GM21390 (cell line): ENCODE results near the gene UNC5A.

Source experiments
- ATAC-seq: cut with Tn5 transposase; IDR thresholded peaks from one replicate; pipeline ENCODE4 v1.9.1; 2021; ENCODE audit not compliant: unreplicated experiment

UNC5A gene

DNA sequence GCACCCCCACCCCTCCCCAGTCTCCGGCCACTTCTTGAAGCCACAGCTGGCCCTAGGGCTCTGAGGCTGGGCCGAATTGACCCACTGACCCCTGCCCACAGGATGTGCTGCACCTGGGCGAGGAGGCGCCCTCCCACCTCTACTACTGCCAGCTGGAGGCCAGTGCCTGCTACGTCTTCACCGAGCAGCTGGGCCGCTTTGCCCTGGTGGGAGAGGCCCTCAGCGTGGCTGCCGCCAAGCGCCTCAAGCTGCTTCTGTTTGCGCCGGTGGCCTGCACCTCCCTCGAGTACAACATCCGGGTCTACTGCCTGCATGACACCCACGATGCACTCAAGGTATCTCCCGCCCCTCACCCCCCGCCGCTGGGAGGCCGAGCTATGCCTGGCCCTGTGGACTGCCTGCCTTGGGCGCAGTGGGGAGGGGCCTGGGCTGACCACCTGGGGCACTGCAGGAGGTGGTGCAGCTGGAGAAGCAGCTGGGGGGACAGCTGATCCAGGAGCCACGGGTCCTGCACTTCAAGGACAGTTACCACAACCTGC is 67.5 kb downstream of the UNC5A start:
- no peak for ATAC-seq

GRCh38 chr5:176878463-176878862 is 68.1 kb downstream of the UNC5A start:
- ATAC-seq, result no peak

DNA sequence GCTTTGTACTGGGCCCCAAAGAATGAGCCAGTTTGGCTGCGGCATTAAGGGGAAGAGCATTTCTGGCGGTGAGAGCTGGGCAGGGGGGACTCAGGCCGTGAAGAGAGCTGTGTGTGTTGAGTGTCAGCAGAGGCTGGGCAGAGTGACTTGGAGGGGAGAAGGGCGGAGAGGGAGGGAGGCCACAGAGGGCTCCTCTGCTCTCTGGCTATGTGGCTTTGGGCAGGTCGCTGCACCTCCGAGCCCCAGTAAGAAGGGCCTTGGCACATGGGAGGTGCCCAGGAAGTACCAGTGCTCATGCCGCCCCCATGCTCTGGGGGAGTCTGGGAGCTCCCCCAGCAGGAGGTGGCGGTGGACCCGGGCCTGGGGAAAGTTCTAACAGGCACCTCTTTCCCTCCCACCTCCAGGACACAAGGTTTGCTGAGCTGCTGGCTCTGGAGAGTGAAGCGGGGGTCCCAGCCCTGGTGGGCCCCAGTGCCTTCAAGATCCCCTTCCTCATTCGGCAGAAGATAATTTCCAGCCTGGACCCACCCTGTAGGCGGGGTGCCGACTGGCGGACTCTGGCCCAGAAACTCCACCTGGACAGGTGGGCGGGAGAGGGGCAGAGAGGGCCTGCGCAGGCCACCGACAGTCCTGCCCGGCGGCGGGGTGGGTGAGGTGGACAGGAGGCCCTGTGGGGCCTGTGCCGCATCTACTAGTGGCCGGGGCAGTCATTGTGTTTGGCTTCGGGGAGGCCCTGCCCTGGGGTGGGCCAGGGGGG is 68.7 kb downstream of the UNC5A start:
- no peak for ATAC-seq

DNA sequence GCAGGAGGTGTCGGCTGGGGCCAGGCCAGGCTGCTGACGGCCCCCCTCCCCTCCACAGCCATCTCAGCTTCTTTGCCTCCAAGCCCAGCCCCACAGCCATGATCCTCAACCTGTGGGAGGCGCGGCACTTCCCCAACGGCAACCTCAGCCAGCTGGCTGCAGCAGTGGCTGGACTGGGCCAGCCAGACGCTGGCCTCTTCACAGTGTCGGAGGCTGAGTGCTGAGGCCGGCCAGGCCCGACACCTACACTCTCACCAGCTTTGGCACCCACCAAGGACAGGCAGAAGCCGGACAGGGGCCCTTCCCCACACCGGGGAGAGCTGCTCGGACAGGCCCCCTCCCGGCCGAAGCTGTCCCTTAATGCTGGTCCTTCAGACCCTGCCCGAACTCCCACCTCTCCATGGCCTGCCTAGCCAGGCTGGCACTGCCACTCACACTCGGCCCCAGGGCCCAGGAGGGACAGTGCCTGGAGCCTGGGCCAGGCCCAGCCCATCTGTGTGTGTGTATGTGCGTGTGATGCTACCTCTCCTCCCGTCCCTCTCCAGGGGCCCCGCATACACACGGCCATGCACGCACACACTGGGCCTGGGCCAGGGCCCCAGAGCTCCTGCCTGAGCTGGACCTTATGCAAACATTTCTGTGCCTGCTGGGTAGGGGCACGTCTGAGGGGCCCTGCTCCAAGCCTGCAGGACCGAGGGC is 69.5 kb downstream of the UNC5A start:
- ATAC-seq, result no peak

DNA sequence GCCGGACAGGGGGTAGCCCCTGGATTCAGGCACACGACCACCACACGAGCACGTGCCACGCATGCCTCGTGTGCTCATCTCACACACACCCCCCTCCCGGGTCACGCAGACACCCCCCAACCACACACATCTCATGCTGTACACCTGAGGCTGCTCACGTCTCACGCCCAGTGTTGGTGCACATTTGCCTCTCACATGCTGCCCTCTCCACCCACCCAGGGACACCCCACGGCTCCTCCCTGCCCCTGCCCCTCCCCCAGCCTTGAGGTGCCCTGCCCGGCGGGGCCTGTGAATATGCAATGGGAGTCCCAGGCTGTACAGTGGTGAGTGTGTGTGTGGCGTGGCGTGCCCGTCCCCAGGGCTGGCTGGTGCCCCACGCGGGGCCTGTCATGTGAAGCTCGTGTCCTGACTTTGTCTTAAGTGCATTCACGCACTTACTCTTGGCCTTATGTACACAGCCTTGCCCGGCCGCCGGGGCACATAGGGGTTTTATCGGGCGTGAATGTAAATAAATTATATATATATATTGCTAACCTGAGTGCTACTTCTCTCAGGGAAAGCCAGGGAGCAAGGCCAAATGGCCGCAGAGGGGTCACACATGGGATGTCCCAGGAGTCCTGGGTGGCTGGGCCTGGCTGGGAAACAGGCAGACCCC is 70.1 kb downstream of the UNC5A start:
- ATAC-seq, result no peak

GRCh38 chr5:176881021-176881749 is 70.8 kb downstream of the UNC5A start:
- no peak for ATAC-seq

DNA sequence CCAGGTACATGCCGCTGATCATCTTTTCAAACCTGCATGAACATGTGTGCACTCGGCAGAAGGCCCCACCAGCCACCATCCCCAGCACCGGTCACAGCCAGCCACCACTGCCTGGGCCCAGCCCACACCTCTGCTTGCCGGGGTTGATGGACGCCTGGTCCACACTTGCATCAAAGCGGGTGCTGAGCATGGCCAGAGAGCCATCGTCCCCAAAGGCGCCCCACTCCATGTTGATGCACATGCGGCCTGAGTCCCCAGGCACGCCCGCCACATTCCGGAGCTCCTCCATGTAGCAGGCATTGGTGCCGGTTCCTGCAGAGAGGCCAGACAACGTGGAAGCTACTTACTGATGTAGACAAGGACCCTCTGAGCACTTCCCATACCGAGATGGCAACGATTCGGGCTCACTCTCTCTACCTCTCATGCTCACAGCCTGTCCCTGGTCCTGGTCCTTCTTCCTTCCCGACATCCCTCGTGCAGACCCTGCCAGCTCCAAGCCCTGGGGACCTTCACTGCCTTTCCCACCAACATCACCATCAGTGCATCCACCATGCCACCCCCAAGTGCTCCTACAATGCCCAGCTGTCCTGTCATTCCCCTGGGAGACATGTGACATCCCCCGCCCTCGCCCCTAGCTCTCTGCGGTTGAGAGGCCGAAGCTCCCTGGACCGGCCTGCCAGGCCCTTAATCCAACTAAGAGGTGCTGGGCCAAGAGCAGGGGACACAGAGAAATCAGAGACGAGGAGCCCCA is 71.6 kb downstream of the UNC5A start:
- ATAC-seq, result no peak

- no peak for ATAC-seq
These were observed 72.2 kb downstream of the UNC5A start for GRCh38 chr5:176882567-176882903.

GRCh38 chr5:176883700-176884570 is 73.6 kb downstream of the UNC5A start:
- no peak for ATAC-seq

- ATAC-seq, result no peak
These were observed 74.2 kb downstream of the UNC5A start for GRCh38 chr5:176884571-176884890.

DNA sequence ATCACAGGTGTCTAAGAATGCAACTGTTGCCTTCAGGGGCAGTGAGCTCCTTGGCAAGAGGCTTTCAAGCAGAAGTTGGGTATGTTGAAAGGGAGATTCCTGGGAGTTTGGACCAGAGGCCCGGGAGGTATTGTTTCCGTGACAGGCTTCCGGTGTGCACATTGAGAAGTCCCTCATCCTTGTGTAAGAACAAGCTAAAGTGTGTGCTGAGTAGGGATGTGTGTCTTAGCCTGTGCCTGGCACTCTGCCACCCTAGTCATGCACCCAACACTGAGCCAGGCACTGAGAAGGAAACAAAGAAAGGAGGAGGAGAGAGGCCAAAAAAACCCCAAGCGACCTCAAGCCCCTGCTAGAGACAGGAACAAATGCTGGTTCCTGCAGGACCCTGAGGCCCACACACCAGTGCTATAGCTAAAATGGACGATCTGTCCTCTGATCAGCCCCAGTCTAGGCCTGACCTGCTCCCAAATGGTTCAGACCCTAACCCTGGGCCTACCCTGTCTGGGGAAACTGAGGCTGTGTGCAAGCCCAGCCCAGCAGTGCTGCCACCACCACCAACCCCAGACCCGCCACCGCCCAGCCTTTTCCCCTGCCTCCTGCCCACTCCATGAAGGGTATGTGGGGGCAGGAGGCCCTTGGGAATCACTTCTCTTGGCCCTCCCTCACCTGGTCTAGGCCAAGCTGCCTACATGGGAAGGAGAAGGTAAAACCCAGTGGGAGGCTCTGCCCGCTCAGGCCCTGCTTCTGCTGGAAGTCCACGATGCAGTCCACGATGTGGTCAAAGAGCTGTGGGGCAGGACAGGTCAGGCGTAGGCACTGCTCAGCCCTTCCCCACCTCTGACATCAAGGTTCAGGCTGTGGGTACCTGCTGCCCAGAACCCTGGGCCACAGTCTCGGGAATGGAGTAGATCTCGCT is 76.2 kb downstream of the UNC5A start:
- ATAC-seq, result no peak

DNA sequence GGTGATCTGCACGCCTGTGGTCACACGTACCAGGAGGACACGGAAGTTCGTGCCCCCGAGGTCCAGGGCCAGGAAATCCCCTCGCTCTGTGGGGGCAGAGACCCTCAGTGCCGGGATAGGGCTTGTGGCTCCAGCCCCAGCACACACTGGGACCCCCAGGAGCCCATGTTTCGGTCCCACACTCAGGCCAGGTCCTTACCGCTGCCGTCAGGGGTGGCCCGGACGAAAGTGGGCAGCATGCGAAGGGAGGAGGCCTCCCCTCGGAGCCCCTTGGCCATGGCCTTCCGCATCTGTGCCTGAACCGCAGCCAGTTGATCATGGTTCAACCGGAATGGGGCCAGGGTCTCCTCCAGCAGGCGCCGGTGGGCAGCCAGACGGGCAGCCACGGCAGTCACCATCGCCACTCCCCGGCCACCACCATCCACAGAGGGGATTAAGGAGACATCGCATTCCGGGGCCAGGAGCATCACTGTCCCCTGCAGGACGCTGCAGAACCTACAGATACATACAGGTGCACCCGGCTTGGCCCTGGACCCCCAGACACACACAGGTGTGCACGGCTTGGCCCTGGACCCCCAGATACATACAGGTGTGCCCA is 77.0 kb downstream of the UNC5A start:
- no peak for ATAC-seq

DNA sequence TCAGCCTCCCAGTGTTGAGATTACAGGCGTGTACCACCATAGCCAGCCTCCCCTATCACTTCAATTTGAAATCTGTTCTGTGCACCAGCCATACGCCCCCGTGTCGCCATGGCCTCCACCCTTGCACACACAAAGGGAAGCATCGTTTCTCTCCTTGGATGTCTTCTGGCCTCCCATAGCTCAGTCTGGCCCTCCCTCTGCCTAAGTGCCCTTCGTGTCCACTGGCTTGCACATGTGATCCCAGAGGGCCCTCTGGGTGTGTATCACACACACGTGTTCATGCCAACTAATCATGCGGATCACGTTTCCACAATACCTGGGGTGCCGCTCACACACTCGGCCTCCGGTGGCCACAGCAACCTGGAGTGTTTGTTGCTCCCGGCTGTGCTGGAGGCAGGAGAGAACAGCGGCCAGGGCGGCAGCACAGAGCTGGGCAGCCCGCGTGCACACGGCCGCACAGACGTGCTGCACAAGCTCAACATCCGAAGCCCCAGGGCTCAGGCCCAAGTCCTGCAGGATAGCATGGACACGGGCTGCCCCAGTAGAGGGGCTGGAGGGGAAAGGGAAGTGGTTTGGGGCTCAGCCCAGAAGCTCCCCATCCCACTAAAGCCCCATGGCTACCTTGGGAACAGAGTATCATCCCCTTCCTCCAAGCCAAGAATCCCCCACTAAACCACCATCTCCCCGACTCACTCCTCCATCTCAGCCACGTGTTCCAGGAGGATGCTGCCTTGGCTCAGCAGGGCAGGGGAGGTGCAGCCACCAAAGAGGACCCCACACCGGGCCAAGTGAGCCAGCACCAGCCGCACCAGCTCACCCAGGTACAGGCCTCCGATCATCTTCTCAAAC is 77.9 kb downstream of the UNC5A start:
- no peak for ATAC-seq

GRCh38 chr5:176888865-176889165 is 78.5 kb downstream of the UNC5A start:
- no peak for ATAC-seq

GRCh38 chr5:176889321-176890280 is 79.2 kb downstream of the UNC5A start:
- ATAC-seq, result no peak
